ENCODE measurements around the gene FAM107B. TPM values are rescaled to one million over a fixed set of nuclear protein-coding genes. Genes with fewer than 3 reads are reported as not detected.
"Not testable (repeated sequence)": the region's sequence is repeated elsewhere in the genome, so short reads cannot be mapped to it uniquely, and the experiment has no call there.

FAM107B gene
- total RNA-seq, 4 donors from 2014 or later: 12.3 to 41.3 (median 31.8) TPM

- WGBS, 2 donors: 80 to 82% methylated on average over 5 of the region's 5 CpGs
- DNase-seq: no peak
- TF ChIP-seq CTCF (IDR thresholded peaks at IDR 0.05): no peak
- TF ChIP-seq POLR2A (IDR thresholded peaks at IDR 0.05): no peak
- Histone ChIP-seq H3K4me1 (no peaks in the 10 kb centered on the region), H3K36me3 (no peaks in the 10 kb centered on the region), H3K27me3 (no peaks in the 10 kb centered on the region), H3K27ac (no peak overlapping the region), H3K9me3 (no peaks in the 10 kb centered on the region), H3K4me3 (replicated peaks in 1 of 3) (no peak overlapping the region)
- intact Hi-C loops (cut with DNase I): no loop called here
Observed at GRCh38 chr10:14712991-14713424, 61.7 kb downstream of the FAM107B start.

GRCh38 chr10:14709344-14709743, 65.4 kb downstream of the FAM107B start:
- intact Hi-C loops (cut with DNase I); H3K27ac ChIP-seq; H3K27me3 ChIP-seq; DNase-seq; H3K4me3 ChIP-seq (replicated peaks in 1 of 3); H3K4me1 ChIP-seq; H3K9me3 ChIP-seq; H3K36me3 ChIP-seq: not testable (repeated sequence)
- 75 to 90% methylated on average over 3 of the region's 3 CpGs for WGBS, 2 donors

GRCh38 chr10:14707481-14707880, 67.2 kb downstream of the FAM107B start:
- no peak for DNase-seq
- Histone ChIP-seq H3K27ac (no peak overlapping the region), H3K36me3 (no peaks in the 10 kb centered on the region), H3K9me3 (no peaks in the 10 kb centered on the region), H3K27me3 (no peaks in the 10 kb centered on the region), H3K4me1 (no peaks in the 10 kb centered on the region), H3K4me3 (replicated peaks in 1 of 3) (no peak overlapping the region)
- 70 to 73% methylated on average over 4 of the region's 4 CpGs for WGBS, 2 donors
- intact Hi-C loops (cut with DNase I): no loop called here
- TF ChIP-seq CTCF (IDR thresholded peaks at IDR 0.05) (no peak), POLR2A (IDR thresholded peaks at IDR 0.05) (no peak)

- Histone ChIP-seq H3K27me3 (no peaks in the 10 kb centered on the region), H3K9me3 (no peaks in the 10 kb centered on the region), H3K4me1 (no peaks in the 10 kb centered on the region), H3K4me3 (replicated peaks in 1 of 3) (no peak overlapping the region), H3K36me3 (no peaks in the 10 kb centered on the region), H3K27ac (no peak overlapping the region)
- 61% methylated on average over 5 of the region's 5 CpGs for WGBS, 2 donors
- no peak for DNase-seq
- TF ChIP-seq CTCF (IDR thresholded peaks at IDR 0.05) (no peak), POLR2A (IDR thresholded peaks at IDR 0.05) (no peak)
- intact Hi-C loops (cut with DNase I): no loop called here
Observed at GRCh38 chr10:14705548-14706230, 69.0 kb downstream of the FAM107B start.

GRCh38 chr10:14703631-14704001, 71.1 kb downstream of the FAM107B start:
- Histone ChIP-seq H3K36me3 (no peaks in the 10 kb centered on the region), H3K27ac (no peak overlapping the region), H3K4me1 (no peaks in the 10 kb centered on the region), H3K4me3 (replicated peaks in 1 of 3) (no peak overlapping the region), H3K27me3 (no peaks in the 10 kb centered on the region), H3K9me3 (no peaks in the 10 kb centered on the region)
- no peak for DNase-seq
- TF ChIP-seq POLR2A (IDR thresholded peaks at IDR 0.05): no peak
- no peak for TF ChIP-seq CTCF (IDR thresholded peaks at IDR 0.05)
- intact Hi-C loops (cut with DNase I): no loop called here
- WGBS, 2 donors: 86 to 88% methylated on average over 3 of the region's 3 CpGs

All from thyroid gland (tissue), 4 donors.